Measurements from ENCODE around the gene PPP1R1C.

Gene PPP1R1C

GRCh38 chr2:182064019-182064778, 78.5 kb downstream of the PPP1R1C start:
- DNase-seq, result no peak

- no peak for DNase-seq
Observed at GRCh38 chr2:182066400-182067087, 80.9 kb downstream of the PPP1R1C start.

GRCh38 chr2:182067393-182067792, 81.7 kb downstream of the PPP1R1C start:
- no peak for DNase-seq

DNA sequence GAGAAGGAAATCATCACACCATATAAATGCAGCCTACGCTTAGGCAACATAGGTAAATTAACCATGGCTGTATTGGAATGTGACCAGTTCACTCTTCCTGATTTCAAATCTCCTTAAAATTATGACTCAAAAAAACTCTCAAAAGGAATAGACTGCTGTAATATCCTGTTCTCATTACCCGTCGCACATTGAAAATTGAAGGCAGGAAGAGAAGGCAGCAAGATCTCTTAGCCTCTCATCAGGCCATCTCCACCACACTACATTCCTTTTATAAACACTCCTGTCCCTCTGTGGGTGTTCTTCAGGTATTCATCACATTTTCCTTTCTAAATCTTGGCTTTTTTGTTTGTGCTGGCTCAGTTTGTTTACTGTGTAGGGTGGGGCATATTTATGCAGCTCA, 83.2 kb downstream of the PPP1R1C start:
- DNase-seq, result no peak

DNA sequence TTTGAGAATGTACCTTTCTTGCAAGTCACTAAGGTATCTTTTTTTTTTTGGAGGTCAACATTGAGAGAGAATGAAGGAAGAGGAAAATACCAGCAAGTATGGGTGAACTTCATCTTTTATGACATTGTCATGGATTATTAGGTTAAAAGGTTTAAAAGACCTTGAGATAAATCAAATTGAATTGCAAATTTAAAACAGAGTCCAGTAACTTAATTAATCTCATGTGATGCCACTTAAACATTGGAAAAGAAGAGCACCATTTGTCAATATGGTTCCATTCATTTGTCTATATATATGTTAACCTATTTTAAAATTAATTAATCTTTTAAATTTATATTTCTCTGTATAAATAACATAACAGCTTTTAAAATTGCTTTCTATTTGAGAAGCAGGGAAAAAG, 83.8 kb downstream of the PPP1R1C start:
- no peak for DNase-seq

DNA sequence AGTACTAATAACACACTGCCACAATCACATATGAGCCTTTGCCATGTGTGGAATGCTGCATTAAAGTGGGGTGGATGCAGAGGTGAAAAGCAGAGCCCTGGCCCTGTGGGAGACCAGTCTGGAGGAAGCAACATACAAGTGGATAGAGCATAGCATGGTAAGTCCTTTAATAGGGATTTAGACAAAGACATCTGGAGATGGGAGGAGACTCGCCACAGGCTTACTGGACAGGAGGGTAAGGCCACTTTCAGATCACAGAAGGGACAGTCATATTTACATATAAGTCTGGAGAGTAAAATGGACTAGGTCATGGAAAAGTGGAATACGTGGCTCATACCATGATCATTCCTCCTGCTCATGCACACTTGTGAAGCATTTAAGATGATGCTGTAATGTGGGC, 84.3 kb downstream of the PPP1R1C start:
- DNase-seq, result no peak

DNA sequence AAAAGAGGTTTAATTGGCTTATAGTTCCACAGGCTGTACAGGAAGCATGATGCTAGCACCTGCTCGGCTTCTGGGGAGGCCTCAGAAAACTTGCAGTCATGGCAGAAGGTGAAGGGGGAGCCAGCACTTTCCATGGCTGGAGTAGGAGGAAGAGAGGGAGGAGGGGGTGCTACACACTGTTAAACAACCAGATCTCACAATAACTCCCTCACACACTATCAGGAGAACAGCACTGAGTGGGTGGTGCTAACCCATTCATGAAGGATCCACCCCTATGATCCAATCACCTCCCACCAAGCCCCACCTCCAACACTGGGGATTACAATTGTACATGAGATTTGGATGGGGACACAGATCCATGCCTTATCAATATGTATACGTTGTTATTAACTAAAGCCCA, 85.1 kb downstream of the PPP1R1C start:
- no peak for DNase-seq

DNA sequence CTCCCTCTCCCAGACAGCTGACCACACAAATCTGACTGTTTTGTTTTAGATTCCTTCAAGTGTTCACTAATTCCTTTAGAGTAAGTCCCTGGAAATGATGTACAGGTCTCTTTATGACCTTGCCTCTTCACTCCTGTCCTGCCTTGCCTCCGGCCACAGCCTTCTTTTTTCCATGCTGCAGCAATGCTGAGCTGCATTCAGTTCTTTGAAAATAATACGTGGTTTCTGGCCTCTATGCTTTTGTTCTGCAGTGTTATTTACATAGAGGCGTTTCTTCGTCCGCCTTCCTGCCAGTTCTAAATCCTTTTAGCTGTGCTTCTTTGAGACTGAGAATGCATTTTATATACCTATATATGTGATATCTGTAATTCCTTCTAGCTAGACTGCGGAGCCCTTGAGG, 87.2 kb downstream of the PPP1R1C start:
- DNase-seq, result no peak

GRCh38 chr2:182073613-182074012, 88.0 kb downstream of the PPP1R1C start:
- no peak for DNase-seq

GRCh38 chr2:182077023-182077422, 91.4 kb downstream of the PPP1R1C start:
- DNase-seq, result no peak

DNA sequence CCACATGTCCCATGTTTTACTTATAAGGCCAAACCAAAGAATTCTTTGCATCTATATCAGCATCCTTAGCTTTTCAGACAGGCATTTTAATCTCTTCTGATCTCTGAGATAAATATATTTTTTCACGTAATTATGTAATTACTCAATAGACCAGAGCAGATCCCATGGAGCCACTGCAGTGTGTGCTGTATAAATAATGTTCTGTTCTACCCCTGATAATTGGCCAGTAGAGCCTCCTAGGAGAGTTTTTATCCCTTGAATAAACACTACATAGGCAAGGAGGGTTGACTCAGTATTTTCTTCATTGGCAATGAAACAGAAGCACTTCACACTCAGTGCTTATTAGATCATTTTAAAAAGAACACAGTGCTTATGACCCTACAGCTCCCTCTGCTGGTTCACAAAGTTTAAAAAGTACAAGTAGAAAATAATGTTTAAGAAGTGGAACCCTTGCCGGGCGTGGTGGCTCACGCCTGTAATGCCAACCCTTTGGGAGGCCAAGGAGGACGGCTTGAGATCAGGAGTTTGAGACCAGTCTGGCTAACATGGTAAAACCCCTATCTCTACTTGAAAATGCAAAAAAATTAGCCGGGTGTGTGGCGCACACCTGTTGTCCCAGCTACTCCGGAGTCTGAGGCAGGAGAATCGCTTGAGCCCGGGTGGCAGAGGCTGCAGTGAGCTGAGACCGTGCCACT, 91.9 kb downstream of the PPP1R1C start:
- DNase-seq, result peak; percentile 66

DNA sequence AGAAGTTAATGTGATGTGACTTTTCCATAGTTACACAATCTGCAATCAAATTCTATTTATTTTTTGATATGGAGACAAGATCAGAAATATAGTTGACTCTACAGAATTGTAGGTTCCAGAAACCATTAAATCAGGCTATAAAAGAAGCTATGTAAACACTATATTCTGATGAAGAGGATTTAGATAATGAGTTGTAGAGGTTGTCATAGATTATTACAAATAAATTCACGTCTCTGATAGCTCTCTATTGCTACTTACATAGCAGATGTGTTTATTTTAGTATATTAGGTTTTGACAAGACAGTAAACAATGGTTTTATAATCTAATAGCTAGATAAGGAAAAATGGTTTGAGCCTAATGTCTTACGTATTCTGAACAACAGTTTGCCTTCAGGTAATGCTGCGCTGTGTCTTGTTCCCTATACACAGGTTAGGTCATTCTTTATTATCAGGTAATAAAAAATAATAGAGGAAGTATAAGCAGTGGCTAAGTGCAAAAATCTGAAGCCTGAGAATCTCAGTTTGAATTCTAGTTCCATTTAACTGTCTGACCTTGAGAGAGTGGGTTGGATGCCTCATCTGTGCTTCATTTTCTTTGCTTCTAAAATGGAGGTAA, 93.4 kb downstream of the PPP1R1C start:
- DNase-seq, result no peak

DNA sequence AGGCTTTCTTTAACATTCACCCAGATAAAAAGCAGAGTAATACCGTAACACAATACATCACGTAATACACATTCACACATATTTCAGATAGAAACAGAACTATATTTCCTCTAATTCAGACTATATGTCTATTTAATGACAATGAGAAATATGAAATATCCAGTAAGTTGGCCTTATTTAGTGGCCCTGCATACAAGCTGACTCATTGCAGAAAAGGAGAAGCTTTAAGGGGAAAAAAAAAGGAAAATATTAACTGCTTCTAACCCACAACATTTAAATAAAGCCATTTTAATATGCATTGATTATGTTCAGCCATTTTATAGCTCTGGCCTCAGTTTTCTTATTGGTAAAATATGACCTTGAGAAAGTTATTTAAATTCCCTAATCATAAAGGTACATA, 94.8 kb downstream of the PPP1R1C start:
- no peak for DNase-seq

DNA sequence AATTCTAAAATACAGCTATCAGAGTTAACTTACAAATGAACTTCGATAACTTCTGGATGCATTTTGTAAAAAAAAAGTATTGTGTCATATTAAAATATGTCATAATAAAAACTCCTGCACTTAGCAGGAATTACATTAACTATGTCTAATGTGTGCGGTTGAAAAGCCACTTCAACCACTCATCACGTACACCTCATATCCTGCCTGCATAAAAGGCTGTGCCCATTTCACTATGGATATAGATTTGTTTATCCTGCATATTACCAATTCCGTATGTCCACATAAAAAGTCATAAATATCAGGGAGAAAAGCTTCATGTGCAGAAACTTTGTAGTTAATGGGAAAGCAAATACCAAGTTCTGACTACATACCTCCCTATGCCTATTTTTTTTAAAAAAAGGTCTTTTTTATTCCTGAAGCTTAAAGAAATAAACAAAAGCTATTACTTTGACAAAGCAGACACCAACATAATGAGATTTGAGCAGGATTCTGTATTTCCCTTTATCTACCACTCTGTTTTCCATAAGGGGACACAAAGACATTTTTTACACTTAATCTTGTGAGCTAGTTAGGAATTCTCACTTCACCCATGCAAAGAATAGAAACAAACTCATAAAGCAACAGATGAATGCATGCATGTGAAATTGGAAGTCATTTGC, 96.1 kb downstream of the PPP1R1C start:
- no peak for DNase-seq

GRCh38 chr2:182088681-182089320, 103.1 kb downstream of the PPP1R1C start:
- DNase-seq, result no peak

DNA sequence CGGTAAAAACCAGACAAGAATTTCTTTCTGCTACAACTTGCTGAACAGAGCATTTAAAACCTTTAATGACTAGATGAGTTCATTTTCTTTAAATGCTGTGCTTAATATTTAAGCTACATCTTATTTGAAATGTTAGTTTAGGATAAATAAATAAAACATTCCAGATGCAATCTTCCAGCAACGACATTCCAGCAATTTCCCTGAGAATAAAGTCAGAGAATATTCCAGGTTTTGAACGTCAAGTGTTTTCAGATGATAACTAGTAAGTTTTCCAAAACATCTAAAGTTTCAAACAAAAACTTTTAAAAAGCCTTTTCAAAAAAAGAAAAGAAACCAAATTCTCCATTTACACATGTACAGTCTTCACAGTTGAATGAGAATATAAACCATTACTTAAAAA, 104.8 kb downstream of the PPP1R1C start:
- no peak for DNase-seq

GRCh38 chr2:182097571-182098164, 112.0 kb downstream of the PPP1R1C start:
- DNase-seq, result no peak

DNA sequence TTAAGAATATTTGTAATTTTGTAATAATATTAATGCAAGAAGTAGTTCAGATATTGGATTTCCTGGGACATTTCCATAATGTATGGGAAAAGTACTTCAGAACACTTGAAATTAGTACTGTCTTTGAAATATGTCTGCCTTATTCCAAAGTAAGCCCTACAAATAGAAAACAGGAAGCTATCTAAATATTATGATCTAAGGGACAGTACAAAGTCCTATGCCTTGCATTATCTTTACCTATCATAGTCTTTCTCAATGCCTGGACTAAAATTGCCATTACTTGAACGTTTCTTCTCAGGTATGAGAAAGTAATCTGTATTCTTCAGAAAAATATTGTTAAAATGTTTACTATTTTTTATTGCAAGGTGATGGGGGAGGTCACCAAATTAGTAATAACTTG, 113.0 kb downstream of the PPP1R1C start:
- DNase-seq, result no peak

- DNase-seq, result no peak
Observed at GRCh38 chr2:182101263-182101662, 115.6 kb downstream of the PPP1R1C start.

GRCh38 chr2:182103526-182103925, 117.9 kb downstream of the PPP1R1C start:
- DNase-seq, result no peak

DNA sequence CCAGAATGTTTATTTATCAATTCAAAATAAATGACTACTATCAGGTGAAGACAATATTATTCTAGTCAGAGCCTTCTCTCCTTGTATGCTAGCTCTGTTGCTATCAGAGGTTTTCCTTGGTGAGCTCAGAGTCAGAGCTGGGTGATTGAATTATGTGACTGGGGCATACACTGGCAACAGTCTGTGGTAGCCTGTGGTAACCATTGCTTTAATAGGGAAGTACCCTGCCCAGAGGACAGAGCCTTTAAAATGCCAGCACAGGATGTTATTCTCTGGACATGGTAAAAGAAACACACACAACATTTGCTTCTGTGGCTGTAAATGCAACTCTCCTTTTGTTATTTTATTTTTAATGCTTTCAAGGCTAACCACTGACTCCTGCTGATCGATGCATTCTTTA, 124.7 kb downstream of the PPP1R1C start:
- DNase-seq, result no peak

GRCh38 chr2:182113334-182113733, 127.7 kb downstream of the PPP1R1C start:
- no peak for DNase-seq

Data from midbrain (tissue), 1 donor.